ENCODE measurements around the gene PRCC.

The PRCC gene

DNA sequence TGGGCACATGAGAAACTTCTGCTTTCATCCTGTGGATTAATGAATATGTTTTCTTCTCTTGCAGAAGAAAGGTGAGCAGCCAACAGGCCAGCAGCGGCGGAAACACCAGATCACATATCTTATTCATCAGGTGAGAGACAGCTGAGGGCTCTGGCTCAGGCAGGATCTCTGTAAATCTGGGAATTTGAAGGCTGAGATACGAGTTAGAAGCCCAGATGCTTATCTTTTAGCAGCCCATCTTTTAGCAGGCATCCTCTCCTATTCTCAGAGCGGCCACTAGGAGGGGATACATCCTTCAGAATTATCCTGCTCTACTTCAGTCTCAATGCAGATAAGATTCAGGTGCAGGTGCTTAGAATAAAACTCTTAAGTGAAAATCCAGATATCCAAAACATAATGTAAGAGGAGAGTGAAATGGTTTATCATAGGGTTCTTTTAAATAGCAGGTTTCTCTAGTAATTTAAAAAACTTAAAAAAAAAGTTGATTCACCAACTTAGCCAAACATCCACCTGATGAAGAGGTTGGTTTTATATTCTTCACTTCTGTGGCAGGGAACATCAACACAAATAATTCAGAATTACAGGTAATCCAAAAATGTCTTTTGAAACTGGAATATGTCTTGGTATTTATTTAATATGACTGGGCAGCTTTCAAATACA is 30.0 kb downstream of the PRCC start:
- DNase-seq, result peak; percentile 58

DNA sequence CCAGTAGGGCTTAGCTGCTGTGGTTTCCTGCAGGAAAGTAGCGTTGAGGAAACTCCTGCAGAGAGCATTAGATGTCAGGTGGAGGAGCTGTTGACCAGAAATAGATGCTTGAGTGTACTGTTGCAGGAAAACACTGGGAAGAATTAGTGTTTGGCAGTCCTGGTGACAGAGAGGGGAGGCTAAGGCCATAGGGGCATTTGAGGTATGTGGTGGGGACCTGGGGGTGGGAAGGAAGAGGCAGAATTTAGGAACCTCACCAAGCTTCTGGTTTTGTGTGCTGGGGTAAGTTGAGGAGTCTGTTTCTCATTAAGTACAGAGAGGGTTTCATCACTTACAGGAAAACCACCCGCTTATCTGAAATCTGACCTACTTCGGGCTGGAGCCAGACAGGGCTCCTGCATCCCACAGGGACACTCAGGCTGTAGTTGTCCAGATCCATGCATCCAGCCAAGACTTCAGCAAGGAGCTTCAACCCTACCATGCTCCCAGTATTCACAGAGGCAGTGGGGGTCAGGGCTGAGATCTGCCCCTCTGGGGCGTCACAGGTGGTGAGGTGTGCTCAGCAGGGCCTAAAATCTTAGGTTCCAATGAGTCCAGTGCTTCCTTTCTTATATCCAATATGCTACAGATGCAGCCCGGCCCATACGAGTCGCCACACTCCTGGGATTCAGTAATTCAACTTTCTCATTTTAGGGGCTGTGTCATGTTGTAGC is 34.2 kb downstream of the PRCC start:
- peak; percentile 98 for DNase-seq

DNA sequence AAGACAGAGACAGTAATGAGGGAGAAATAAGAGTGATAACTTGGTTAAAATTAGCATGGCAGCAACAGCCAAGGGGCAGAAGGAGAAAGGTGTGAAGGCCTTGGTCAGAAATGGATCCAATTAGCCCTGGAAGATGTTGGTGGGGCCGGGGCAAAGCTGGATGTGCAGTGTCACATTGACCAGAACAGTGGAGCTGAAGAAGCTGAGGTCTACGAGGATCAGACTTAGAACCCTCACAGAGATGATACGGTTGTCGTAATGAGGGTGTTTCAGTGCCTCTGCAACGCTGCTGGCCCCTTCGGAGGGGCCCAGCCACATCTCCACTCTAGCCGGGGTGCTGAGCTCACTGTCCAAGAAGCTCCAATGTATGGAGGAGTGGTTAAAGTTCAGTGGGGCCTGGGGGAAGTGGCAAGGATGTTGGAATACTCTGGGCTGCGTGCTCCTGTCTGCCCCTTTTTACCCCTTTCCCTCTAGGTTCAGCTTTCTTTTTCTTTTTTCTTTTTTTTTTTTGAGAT is 35.1 kb downstream of the PRCC start:
- no peak for DNase-seq

DNA sequence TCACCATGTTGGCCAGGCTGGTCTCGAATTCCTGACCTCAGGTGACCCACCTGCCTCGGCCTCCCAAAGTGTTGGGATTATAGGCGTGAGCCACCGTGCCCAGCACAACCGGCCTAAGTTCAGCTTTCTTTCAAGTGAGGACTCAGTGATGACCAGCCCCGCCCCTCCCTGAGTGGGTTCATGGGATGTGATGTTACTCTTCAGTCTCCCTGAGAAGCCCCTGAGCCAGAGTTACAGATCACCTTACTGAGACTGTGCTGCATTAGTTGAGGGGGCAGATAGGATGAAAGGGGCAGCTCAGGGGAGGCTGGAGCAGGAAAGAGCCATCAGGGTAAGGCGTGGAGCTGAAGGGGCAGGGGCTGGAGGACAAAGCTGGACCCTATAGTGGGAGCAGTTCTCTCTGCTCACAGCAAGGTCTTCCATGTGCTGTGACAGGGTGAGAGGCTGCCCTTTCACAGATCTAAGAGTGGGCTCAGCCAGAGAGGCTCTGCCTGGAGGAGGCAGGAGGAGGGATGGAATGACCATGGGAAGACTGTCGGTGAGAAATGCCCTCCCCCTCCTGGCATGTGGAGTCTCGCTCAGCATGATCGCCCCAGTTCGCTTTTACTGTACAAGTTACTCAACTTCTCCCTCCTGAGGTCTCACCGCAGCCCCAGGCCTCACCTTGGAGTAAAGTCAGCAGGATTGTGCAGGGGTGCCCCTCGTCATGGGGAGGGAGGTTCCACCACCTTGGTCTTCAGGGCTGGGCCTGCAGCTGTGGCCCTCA is 35.9 kb downstream of the PRCC start:
- no peak for DNase-seq

DNA sequence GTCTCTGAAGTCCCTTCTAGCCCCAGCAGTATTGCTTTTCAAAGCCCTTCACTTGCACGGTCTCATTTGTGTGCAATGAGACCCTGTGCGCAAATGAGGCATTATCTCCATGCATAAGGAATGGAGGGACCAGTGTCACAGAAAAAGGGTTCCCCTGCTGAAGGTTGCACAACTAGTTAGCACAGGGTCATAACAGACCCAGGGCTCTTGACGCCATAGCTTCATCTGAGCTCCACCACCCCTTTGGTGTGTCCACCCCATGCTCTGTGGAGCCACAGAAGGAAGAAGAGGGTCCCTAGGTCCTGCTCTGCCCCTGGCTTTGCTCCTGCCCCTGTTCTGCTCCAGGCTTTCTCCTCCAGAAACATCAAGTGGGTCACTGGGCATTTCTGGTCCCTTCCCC is 36.7 kb downstream of the PRCC start:
- no peak for DNase-seq

DNA sequence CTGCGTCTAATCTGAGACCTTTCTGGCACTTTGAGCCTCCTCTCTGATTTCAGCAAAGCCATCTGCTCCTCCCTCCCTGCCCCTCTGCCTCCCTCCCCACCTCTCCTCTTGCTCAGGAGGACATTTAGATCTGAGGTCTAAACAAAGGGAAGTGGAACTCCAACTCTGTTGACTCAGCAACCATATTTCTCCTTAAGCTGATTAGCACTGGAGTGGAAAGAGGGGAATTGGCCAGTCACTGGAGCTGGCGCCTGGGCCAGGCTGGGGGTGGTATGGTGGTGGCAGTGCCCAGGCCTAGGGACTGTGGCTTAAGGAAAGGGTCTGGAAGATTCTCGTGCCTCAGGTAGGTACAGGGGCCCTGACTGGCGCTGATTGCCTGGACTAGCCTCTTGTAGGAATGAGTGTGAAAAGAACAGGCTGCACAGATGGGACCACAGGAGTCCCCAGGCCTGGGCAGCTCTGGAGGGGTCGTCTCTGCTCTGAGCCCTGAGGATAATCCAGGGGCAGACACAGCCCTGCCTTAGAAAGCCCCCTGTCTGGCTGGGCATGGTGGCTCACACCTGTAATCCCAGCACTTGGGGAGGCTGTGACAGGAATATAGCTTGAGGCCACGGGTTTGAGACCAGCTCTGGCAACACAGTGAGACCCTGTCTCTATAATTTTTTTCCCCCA is 37.4 kb downstream of the PRCC start:
- peak; percentile 49 for DNase-seq

DNA sequence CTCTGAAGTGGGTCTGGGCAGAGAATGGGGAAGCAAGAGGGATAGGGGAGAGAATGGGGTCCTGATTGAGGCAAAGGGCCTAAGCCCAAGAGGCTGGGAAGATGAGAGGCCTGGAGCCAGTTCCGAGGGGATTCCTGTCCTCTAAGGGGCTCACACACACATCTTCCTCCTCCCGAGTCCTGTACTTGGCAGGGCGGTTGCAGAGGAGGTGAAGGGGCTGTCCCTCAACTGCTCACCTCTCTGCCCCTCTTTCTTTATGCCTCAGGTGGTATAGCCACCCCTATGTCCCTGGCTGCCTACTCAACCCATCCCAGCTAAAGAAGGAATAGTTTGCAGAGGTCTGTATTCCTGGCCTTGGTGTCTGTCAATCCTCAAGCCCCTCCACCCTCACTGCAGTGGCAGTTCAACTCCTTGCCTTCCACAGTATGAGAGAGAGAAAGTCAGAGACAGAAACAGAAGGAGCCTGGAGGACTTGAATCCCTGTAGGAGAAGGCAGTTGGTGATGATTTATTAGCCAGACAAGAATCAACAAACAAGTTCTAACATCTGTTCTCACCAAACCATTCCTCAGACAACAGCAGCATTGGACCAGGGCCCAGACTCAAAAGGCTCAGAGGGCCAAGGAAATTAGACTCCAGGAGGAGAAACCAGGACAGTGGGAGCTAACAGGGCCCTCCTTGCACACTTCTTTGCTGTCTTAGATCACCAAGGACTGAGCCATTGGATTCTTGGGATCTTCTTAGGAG is 38.6 kb downstream of the PRCC start:
- DNase-seq, result peak; percentile 93

DNA sequence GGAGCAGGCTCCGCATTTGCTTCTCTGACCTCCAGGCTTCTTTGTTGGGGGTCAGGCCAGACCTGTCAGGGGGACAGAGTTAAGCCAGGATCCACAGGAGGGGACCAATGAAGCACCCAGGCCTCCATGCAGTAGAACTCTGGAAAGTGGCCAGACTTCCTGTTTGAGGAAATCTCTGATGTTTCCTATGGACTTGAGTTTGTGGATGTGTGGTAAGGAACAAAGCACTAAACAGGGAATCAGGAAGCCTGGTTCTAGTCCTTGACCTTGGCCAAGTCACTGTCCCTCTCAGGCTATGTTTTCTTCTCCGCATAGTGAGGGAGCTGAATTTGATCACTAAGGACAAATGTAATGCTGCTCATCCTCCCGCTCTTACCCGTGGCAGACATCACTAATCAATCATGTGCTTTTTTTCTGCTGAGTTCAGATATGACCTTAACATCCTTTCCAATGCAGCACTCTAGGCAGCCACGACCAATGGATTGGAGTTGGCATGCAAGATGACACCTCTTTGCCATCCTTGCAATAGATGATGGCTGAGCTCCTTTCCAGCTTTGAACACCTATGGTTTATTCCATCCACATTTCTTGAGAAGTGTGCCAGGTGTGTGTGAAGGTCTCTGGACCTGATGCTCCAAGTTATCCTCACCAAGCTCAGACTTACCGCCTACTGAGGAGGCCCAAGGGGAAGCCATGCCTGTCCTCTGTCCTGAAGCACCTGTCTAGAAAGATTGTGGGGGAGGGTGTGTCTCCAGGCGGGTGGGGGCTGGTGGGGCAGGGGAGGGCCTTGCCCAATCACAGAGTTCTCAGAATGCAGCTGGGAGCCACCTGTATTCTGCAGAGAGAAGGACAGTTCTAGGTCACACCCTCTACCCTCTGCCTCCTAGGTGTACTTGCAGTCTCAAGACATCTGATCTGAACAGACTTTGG is 39.4 kb downstream of the PRCC start:
- DNase-seq, result no peak

DNA sequence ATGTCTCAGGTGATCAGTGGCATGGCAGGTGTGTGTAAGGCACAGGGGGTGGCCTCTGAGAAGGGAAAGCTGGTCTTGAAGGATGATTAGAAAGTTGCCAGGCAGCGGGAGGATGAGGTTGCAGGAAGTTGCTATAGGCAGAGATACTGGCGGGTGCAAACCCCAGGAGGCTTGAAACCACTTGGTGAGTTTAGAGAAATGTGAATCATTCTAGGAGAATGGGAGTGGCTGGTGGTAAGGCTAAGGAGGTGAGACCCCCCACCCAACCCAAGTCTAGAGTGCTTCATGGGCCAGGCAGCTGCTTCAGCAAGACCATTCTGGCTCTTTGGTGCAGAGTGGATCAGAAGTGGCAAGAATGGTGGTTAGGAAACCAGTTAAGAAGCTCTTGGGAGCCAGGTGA is 40.3 kb downstream of the PRCC start:
- DNase-seq, result no peak

DNA sequence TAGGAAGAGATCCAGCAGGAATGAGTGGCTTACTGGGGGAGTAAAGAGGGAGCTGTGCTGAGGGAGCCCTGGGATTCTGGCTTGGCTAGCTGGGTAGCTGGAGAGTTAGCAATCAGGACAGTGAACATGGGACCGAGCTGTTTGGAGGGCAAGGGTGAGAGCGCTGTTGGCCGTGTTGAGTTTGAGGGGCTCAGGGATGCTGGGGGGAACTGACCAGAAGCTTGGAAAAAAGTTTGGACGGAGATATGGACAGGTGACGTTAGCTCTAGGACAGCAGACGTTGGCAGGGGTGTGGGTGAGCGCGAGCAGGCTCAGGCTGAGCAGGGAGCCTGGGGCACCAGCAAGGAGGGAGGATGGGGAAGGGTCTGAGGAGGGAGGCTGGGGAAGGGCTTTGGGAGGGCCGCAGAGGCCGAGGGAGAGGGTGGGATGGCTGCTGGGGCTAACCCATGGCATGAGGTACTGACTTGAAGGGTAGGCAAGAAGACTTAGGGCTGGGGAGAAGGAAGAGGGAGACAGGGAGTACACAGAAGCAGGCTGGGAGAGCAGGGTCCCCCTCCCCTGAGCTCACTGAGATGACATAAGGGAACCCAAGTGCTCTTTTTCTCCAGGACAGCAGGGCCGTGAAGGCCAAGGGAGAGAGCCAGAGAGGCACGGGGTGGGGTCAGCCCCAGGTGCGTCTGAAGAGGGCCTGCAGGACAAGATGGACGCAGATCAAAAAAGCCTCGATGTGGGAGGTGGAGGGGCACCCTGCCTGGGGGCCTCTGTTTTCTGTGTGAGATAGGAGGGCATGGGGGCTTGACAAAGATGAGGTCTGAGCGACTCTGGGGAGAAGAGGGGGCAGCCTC is 41.1 kb downstream of the PRCC start:
- DNase-seq, result no peak

DNA sequence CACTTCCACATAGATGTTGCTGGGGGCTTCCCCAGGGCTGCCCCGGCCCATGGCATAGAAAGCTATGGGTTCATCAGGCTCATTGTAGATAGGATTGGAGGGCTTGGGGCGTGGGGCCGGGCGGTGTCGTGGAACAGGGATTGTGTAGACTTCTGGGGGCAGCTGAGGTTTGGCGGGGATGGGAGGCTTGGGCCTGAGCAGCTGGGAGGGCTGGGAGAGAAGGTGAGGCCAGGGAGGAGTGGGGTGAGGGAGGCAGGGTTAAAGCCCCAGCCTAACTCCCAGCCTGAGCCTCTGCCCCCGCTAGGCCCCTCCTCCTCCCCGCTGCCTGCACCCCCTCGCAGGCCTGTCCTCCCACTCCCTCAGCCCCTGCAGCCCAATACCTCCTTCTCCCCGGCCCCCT is 41.9 kb downstream of the PRCC start:
- DNase-seq, result no peak

DNA sequence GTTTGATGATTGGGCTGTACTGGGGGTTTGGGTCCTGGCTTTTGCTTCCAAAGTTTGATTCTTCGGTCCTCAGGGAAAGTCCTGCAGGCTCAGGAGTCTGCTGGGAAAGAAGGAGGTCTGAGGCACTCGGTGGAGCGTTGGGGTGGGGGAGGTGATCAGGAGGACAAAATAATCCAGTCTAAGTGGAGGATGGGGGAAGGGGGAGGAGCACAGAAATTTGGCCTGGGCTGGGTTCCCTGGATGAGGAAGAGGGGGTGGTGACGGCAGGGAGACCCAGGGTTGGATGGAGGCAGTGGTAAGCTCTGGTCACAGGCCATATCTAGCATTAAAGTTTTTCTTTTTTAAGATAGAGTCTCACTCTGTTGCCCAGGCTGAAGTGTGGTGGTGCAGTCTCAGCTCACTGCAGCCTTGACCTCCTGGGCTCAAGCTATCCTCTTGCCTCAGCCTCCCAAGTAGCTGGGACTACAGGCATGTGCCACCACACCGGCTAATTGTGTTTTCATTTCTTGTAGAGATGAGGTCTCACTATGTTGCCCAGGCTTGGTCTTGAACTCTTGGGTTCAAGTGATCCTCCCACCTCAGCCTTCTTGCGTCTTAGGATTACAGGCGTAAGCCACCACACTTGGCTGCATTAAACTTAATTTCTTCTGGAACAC is 42.5 kb downstream of the PRCC start:
- no peak for DNase-seq

DNA sequence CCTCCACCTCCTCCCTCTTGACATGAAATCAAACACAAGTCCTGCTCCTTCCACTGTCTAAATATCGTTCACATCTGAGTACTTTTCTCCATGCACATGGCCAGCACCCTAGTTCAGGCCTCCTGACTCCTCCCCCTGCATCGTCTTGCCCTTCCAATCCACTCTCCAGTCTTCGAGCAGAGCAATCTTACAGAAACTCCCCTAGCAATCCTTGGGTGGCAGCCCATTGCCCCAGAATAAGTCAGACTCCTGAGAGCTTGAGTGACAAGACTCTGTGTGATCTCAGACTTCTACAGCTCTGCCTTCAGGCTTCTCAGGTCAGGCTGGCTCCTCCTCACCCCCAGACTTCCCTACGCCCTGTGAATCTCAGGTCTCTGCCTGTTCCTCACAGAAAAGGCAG is 43.8 kb downstream of the PRCC start:
- no peak for DNase-seq

DNA sequence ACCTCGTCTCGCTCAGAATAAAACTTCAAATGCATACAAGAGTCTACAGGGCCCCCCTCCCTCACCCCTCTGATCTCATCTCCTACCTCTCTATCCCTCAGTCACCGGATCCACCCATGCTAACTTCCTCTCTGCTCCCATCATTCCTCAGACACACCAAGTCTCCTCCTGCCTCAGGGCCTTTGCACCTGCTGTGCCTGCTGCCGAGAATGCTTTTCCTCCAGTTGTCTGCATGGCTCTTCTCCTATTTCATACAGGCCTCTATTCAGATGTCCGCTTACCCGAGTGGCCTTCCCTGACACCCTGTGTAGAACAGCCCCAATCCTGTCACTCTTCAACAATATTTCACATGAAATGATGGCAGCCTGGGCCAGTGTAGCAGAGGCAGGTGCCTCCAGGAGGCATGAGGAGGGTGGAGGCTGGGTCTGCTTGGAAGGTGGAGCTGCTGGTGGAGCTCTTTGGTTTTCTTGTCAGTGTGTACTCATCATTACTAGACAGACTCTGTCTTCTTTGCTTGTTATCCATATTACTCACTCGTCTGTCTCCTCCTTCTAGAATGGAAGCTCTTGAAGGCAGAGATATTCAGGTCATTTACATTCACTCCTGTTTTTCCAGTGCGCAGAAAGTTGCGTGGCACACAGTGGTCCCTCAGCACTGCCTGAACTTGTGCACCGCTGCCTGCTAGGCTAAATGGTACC is 45.1 kb downstream of the PRCC start:
- DNase-seq, result no peak

DNA sequence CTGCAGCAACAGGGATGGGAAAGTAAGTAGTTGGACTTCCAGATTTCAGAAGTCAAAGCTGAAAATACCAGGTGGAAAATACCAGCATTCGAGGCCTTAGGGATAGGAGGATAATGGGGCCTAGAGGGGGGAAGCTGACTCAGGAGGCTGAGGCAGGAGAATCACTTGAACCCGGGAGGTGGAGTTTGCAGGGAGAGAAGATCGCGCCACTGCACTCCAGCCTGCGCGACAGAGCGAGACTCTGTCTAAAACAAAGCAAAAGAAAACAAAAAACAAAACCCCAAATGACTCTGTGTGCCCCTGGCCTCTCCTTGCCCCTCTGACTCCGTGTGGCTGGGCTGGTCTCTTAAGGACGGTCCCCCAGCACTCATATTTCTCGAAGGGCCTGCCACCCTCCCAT is 46.0 kb downstream of the PRCC start:
- DNase-seq, result no peak

DNA sequence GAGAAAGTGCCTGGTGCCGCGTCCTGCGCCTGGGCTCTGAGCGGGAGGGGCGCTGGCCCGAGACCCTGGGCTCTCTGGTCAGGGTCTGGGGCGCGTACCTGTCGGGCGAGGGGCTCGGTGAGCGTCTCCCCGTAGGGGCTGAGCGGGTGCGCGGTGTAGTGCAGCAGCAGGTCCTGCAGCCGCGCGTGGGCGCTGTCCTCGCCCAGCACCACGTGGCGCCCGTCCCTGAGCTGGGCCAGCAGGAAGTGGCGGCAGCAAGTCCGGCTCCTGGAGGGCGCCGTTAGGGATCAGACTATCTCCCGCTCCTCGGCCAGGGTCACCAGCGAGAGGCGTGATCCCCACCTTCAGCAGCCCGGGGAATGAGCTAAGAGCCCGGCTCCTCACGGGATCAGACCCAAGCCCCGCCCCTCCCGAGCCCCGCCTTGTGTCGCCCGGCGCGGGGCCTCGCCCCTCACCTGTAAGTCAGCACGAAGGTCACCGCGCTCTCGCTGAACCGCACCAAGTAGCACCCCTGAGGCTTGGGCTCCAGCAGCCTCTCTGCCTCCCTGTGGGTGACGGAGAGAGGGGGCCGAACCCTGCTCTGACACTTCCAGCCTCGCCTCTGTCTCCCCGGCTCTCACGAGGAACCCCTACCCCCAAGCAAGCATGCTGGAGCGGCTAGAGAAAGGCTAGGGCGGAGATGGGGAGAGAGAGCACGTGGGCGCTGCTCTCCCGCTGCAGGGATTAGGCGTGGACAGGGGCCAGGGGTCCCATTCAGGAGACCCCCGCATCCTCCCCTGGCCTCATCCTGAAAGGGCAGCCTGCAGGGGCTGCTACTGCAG is 46.6 kb downstream of the PRCC start:
- peak; percentile 47 for DNase-seq

DNA sequence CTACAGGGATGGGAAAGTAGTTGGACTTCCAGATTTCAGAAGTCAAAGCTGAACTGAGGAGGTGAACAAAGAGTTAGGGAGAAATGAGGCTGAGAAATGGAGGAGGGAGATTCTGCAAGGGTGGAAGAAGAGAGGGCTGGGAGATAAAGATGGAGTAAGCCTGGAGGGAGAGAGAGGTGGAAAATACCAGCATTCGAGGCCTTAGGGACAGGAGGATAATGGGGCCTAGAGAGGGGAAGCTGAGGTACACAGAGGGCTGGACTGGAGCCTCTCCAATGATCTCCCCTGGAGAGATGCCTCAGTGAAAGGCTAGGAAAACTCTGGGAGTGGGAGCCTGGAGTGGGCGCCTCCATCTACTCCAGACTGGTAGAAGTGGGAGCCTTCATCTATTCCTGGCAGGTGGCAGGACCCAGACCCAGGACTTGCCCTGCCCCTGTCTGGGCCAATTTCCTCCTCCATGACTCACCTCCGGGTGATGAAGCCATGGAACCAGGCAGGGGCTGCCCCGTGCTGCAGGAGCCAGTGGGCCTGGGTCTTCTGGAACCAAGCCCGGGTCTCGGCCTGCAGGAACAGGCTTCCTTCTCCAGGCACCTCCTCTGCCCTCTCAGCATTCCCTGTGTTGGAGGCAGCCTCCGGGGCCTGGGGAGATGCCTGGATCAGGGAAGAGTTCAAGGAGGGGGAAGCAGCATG is 47.4 kb downstream of the PRCC start:
- DNase-seq, result no peak
